Neural cell (in vitro differentiated cells): ENCODE measurements around the gene UCP1.

ENCODE experiments used
- EP300 ChIP-seq: fragments of 450-650 bp; conservative IDR thresholded peaks from 2 replicates; pipeline ENCODE4 v1.6.1; 2014; ENCODE audit warnings: antibody characterized with exemption, mild to moderate bottlenecking, moderate library complexity; ENCODE audit not compliant: poor library complexity, severe bottlenecking
- EZH2 ChIP-seq: fragments of 200-600, 300-800 bp; shearing (Covaris generic), sonication (generic); IDR thresholded peaks from 2 replicates; pipeline ENCODE4 v1.6.1; 2014; ENCODE audit warnings: antibody characterized with exemption, low read length, borderline replicate concordance, mild to moderate bottlenecking; ENCODE audit not compliant: insufficient read depth, poor library complexity, severe bottlenecking
- POLR2AphosphoS5 ChIP-seq: IDR thresholded peaks from 2 replicates; pipeline ENCODE4 v1.6.1; 2012
- TF ChIP-seq, protein P1 (sequence below): fragments of 450-650 bp; IDR thresholded peaks from 2 replicates; pipeline ENCODE4 v1.5.1; 2014; ENCODE audit warnings: antibody characterized with exemption, mild to moderate bottlenecking, moderate library complexity; ENCODE audit not compliant: poor library complexity, severe bottlenecking
- TF ChIP-seq, protein P2 (sequence below): IDR thresholded peaks from 2 replicates; pipeline ENCODE4 v1.6.1; 2012; ENCODE audit warnings: borderline replicate concordance

DNA sequence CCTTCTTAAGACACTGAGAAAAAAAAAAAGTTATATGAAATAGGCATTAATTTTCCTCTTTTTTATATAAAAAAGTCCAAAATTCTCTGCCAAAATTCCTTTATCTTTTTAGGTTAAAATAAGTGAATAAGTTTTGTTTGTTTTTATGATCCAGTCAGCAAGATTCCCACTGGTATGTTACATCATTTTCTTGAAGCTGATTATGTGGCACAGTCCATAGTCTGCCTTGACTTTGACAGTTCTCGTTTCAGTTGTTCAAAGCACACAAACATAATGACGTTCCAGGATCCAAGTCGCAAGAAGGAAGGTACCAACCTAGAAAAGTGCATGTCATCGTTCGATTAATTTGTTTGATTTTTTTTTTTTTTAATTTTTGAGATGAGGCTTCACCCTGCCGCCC lies 9.1 kb downstream of the UCP1 start:
- TF ChIP-seq, protein P1, sequence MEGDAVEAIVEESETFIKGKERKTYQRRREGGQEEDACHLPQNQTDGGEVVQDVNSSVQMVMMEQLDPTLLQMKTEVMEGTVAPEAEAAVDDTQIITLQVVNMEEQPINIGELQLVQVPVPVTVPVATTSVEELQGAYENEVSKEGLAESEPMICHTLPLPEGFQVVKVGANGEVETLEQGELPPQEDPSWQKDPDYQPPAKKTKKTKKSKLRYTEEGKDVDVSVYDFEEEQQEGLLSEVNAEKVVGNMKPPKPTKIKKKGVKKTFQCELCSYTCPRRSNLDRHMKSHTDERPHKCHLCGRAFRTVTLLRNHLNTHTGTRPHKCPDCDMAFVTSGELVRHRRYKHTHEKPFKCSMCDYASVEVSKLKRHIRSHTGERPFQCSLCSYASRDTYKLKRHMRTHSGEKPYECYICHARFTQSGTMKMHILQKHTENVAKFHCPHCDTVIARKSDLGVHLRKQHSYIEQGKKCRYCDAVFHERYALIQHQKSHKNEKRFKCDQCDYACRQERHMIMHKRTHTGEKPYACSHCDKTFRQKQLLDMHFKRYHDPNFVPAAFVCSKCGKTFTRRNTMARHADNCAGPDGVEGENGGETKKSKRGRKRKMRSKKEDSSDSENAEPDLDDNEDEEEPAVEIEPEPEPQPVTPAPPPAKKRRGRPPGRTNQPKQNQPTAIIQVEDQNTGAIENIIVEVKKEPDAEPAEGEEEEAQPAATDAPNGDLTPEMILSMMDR, result no peak
- TF ChIP-seq EZH2 (no peak), POLR2AphosphoS5 (no peak), EP300 (no peak)
- TF ChIP-seq, protein P2, sequence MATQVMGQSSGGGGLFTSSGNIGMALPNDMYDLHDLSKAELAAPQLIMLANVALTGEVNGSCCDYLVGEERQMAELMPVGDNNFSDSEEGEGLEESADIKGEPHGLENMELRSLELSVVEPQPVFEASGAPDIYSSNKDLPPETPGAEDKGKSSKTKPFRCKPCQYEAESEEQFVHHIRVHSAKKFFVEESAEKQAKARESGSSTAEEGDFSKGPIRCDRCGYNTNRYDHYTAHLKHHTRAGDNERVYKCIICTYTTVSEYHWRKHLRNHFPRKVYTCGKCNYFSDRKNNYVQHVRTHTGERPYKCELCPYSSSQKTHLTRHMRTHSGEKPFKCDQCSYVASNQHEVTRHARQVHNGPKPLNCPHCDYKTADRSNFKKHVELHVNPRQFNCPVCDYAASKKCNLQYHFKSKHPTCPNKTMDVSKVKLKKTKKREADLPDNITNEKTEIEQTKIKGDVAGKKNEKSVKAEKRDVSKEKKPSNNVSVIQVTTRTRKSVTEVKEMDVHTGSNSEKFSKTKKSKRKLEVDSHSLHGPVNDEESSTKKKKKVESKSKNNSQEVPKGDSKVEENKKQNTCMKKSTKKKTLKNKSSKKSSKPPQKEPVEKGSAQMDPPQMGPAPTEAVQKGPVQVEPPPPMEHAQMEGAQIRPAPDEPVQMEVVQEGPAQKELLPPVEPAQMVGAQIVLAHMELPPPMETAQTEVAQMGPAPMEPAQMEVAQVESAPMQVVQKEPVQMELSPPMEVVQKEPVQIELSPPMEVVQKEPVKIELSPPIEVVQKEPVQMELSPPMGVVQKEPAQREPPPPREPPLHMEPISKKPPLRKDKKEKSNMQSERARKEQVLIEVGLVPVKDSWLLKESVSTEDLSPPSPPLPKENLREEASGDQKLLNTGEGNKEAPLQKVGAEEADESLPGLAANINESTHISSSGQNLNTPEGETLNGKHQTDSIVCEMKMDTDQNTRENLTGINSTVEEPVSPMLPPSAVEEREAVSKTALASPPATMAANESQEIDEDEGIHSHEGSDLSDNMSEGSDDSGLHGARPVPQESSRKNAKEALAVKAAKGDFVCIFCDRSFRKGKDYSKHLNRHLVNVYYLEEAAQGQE, result no peak
